H1 (cell line): Measurements from ENCODE around the gene CEP350. TPM values are rescaled to one million over a fixed set of nuclear protein-coding genes. Genes with fewer than 3 reads are reported as not detected.

ENCODE experiments used
- CTCF ChIA-PET: fragments of 300-600 bp; sonication (Branson Sonifier 250); formaldehyde crosslinking; loops from one replicate; lab custom pipeline; 2021; ENCODE audit not compliant: partially characterized antibody; lab: Charles Lee
- POLR2A ChIA-PET: fragments of 300-600 bp; sonication (Branson Sonifier 250); formaldehyde crosslinking; loops from one replicate; lab custom pipeline; 2021; ENCODE audit warnings: inconsistent platforms; ENCODE audit not compliant: partially characterized antibody; lab: Charles Lee
- DNase-seq, 2 experiments: peaks; one replicate each; pipeline versions ENCODE4 v3.0.0 to v3.0.0-alpha.2; 2010 to 2022; ENCODE audit warnings: low spot score in 2 of 2, low read depth in 1 of 2, mixed read lengths in 1 of 2
- FAIRE-seq: peaks from 2 replicates; lab custom pipeline; 2011; peaks lifted over from hg19 to GRCh38; lab: Jason Lieb, UNC
- H2AFZ ChIP-seq: 2 replicates; pipeline ENCODE4 v1.8.1; 2012; ENCODE audit warnings: low read length, inconsistent platforms
- H2AK5ac ChIP-seq: 2 replicates; pipeline ENCODE4 v1.6.1; 2013; ENCODE audit warnings: low read depth, low read length
- H2BK120ac ChIP-seq: replicated peaks from 2 replicates; pipeline ENCODE3; 2013; ENCODE audit warnings: low read depth, low read length, inconsistent platforms
- H2BK12ac ChIP-seq: 2 replicates; pipeline ENCODE4 v1.6.1; 2013; ENCODE audit warnings: low read depth, low read length
- H2BK15ac ChIP-seq: 2 replicates; pipeline ENCODE4 v1.6.1; 2013; ENCODE audit warnings: low read length
- H2BK20ac ChIP-seq: 2 replicates; pipeline ENCODE4 v1.6.1; 2013; ENCODE audit warnings: low read length
- H2BK5ac ChIP-seq: 2 replicates; pipeline ENCODE4 v1.6.1; 2013; ENCODE audit warnings: low read depth, low read length
- H3K14ac ChIP-seq: 2 replicates; pipeline ENCODE4 v1.6.1; 2013; ENCODE audit warnings: inconsistent platforms; ENCODE audit not compliant: insufficient read length
- H3K18ac ChIP-seq: 2 replicates; pipeline ENCODE4 v1.6.1; 2013; ENCODE audit warnings: low read length; ENCODE audit errors: extremely low read depth
- H3K23ac ChIP-seq: 2 replicates; pipeline ENCODE4 v1.6.1; 2013; ENCODE audit warnings: inconsistent platforms; ENCODE audit not compliant: insufficient read length
- H3K23me2 ChIP-seq: 2 replicates; pipeline ENCODE4 v1.6.1; 2013; ENCODE audit warnings: low read depth, low read length
- H3K27ac ChIP-seq: 2 replicates; pipeline ENCODE4 v1.6.1; 2011; ENCODE audit warnings: low read depth, low read length, inconsistent platforms
- H3K27me3 ChIP-seq, 4 experiments: replicated peaks in 1 of 4; 1 replicate in 1 of 4; 2 replicates in 3 of 4; pipeline versions ENCODE4 v1.6.1 to v1.8.1; 2011 to 2013; ENCODE audit warnings: low read length in 3 of 4, mild to moderate bottlenecking in 3 of 4, inconsistent platforms in 2 of 4, mixed read lengths in 2 of 4, moderate library complexity in 1 of 4; ENCODE audit not compliant: control insufficient read depth in 3 of 4, insufficient read depth in 3 of 4; ENCODE audit errors: extremely low read depth in 1 of 4
- H3K36me3 ChIP-seq, 4 experiments: 2 replicates each; pipeline versions ENCODE4 v1.6.1 to v1.8.1; 2011 to 2013; ENCODE audit warnings: mild to moderate bottlenecking in 4 of 4, low read length in 3 of 4, moderate library complexity in 2 of 4, control low read depth in 1 of 4, inconsistent platforms in 1 of 4; ENCODE audit not compliant: insufficient read depth in 4 of 4, control insufficient read depth in 2 of 4
- H3K4ac ChIP-seq: replicated peaks from 2 replicates; pipeline ENCODE3; 2013; ENCODE audit warnings: low read length, low read depth, mixed read lengths, inconsistent platforms; ENCODE audit not compliant: insufficient read length
- H3K4me1 ChIP-seq, 4 experiments: replicated peaks in 1 of 4; 1 replicate in 1 of 4; 2 replicates in 3 of 4; pipeline versions ENCODE4 v1.6.1 to v1.8.1; 2011 to 2013; ENCODE audit warnings: low read length in 3 of 4, inconsistent platforms in 2 of 4, mixed read lengths in 1 of 4; ENCODE audit not compliant: insufficient read depth in 4 of 4, control insufficient read depth in 3 of 4
- H3K4me2 ChIP-seq, 2 experiments: 2 replicates each; pipeline versions ENCODE4 v1.6.1 to v1.8.1; 2011 to 2013; ENCODE audit warnings: low read depth in 2 of 2, low read length in 2 of 2, control low read depth in 1 of 2, inconsistent platforms in 1 of 2, mild to moderate bottlenecking in 1 of 2; ENCODE audit not compliant: insufficient read depth in 1 of 2
- H3K4me3 ChIP-seq, 4 experiments: fragments of 200-600, 300-600 bp in 1 of 4; sonication (generic), shearing (Covaris generic), sonication (Bioruptor Twin) in 1 of 4; 2 replicates each; pipeline versions ENCODE4 v1.5.1 to v1.8.1; 2011 to 2016; ENCODE audit warnings: low read length in 4 of 4, low read depth in 3 of 4, control low read depth in 2 of 4, inconsistent platforms in 2 of 4, mild to moderate bottlenecking in 2 of 4, mixed read lengths in 1 of 4, moderate library complexity in 1 of 4; ENCODE audit not compliant: insufficient read depth in 2 of 4; ENCODE audit errors: extremely low read depth in 1 of 4
- H3K56ac ChIP-seq: replicated peaks from 2 replicates; pipeline ENCODE3; 2013; ENCODE audit warnings: low read depth, mild to moderate bottlenecking, mixed read lengths, low read length, inconsistent platforms; ENCODE audit not compliant: insufficient read length
- H3K79me1 ChIP-seq: 2 replicates; pipeline ENCODE4 v1.6.1; 2013; ENCODE audit warnings: low read depth, low read length, control low read depth
- H3K79me2 ChIP-seq, 2 experiments: 2 replicates each; pipeline versions ENCODE4 v1.6.1 to v1.8.1; 2012 to 2013; ENCODE audit warnings: low read length in 2 of 2, mild to moderate bottlenecking in 2 of 2, inconsistent platforms in 1 of 2; ENCODE audit not compliant: insufficient read depth in 2 of 2, control insufficient read depth in 1 of 2
- H3K9ac ChIP-seq, 4 experiments: replicated peaks in 1 of 4; 1 replicate in 1 of 4; 2 replicates in 3 of 4; pipeline versions ENCODE4 v1.6.1 to v1.8.1; 2011 to 2013; ENCODE audit warnings: low read depth in 3 of 4, low read length in 3 of 4, control low read depth in 2 of 4, mild to moderate bottlenecking in 2 of 4, moderate library complexity in 2 of 4, inconsistent platforms in 1 of 4; ENCODE audit errors: extremely low read depth in 1 of 4
- H3K9me3 ChIP-seq, 2 experiments: 2 replicates each; pipeline versions ENCODE4 v1.6.1 to v1.8.1; 2012 to 2013; ENCODE audit warnings: mild to moderate bottlenecking in 2 of 2, moderate library complexity in 2 of 2, control low read depth in 1 of 2, inconsistent platforms in 1 of 2, low read depth in 1 of 2, low read length in 1 of 2, mixed read lengths in 1 of 2; ENCODE audit not compliant: insufficient read depth in 2 of 2
- H4K20me1 ChIP-seq, 2 experiments: replicated peaks in 1 of 2; 2 replicates each; pipeline versions ENCODE3 to v1.8.1; 2011 to 2013; ENCODE audit warnings: inconsistent platforms in 2 of 2, low read length in 2 of 2, mild to moderate bottlenecking in 1 of 2; ENCODE audit not compliant: insufficient read depth in 2 of 2, control insufficient read depth in 1 of 2
- H4K5ac ChIP-seq: 2 replicates; pipeline ENCODE4 v1.6.1; 2013; ENCODE audit warnings: low read length, low read depth, mixed read lengths, inconsistent platforms; ENCODE audit not compliant: insufficient read length
- H4K8ac ChIP-seq: 2 replicates; pipeline ENCODE4 v1.8.0; 2013; ENCODE audit warnings: mild to moderate bottlenecking, moderate library complexity, low read length, inconsistent platforms; ENCODE audit not compliant: insufficient read depth; ENCODE audit errors: extremely low read depth
- H4K91ac ChIP-seq: replicated peaks from 2 replicates; pipeline ENCODE3; 2013; ENCODE audit warnings: low read length, mixed read lengths, inconsistent platforms; ENCODE audit not compliant: insufficient read length
- ASH2L ChIP-seq: fragments of 200-600, 300-600 bp; sonication (generic); IDR thresholded peaks from one replicate; pipeline ENCODE4 v1.7.1; 2017; ENCODE audit warnings: low read length
- BACH1 ChIP-seq: IDR thresholded peaks from 2 replicates; pipeline ENCODE4 v1.6.1; 2012; ENCODE audit warnings: low read length, improper control_type of control experiment
- CREB1 ChIP-seq: IDR thresholded peaks from 2 replicates; pipeline ENCODE4 v1.6.1; 2012; ENCODE audit warnings: inconsistent platforms
- EP300 ChIP-seq, 2 experiments: IDR thresholded peaks; 1 replicate in 1 of 2; 2 replicates in 1 of 2; pipeline ENCODE4 v1.6.1; 2011 to 2012; ENCODE audit warnings: low read depth in 2 of 2, low read length in 2 of 2, mild to moderate bottlenecking in 2 of 2, borderline replicate concordance in 1 of 2, inconsistent platforms in 1 of 2, moderate library complexity in 1 of 2
- FOSL1 ChIP-seq: IDR thresholded peaks from 2 replicates; pipeline ENCODE4 v1.6.1; 2011; ENCODE audit warnings: mild to moderate bottlenecking, low read depth, low read length, moderate library complexity; ENCODE audit not compliant: insufficient read depth
- GTF2F1 ChIP-seq: IDR thresholded peaks from 2 replicates; pipeline ENCODE4 v1.6.1; 2012; ENCODE audit warnings: low read depth, low read length, improper control_type of control experiment, borderline replicate concordance
- HDAC2 ChIP-seq, 2 experiments: fragments of 300-600 bp in 1 of 2; sonication (generic) in 1 of 2; IDR thresholded peaks; 2 replicates each; pipeline ENCODE4 v1.6.1; 2011 to 2012; ENCODE audit warnings: low read depth in 2 of 2, low read length in 2 of 2, mild to moderate bottlenecking in 2 of 2, moderate library complexity in 2 of 2, borderline replicate concordance in 1 of 2, inconsistent platforms in 1 of 2
- MAFK ChIP-seq: IDR thresholded peaks from 2 replicates; pipeline ENCODE4 v1.6.1; 2012; ENCODE audit warnings: low read depth, mild to moderate bottlenecking, improper control_type of control experiment, low read length
- NANOG ChIP-seq: IDR thresholded peaks from 2 replicates; pipeline ENCODE4 v1.6.1; 2011; ENCODE audit warnings: low read length, low read depth, mild to moderate bottlenecking, inconsistent platforms; ENCODE audit not compliant: insufficient read depth, poor library complexity, severe bottlenecking
- RNF2 ChIP-seq: fragments of 200-900, 300-1000 bp; sonication (generic); IDR thresholded peaks from 2 replicates; pipeline ENCODE4 v1.7.1; 2016; ENCODE audit warnings: borderline replicate concordance, low read depth, mild to moderate bottlenecking, antibody characterized with exemption, low read length; ENCODE audit not compliant: poor library complexity, severe bottlenecking; ENCODE audit errors: missing control alignments
- SP1 ChIP-seq: IDR thresholded peaks from 2 replicates; pipeline ENCODE4 v1.6.1; 2011; ENCODE audit warnings: low read depth, low read length
- SP2 ChIP-seq: IDR thresholded peaks from 2 replicates; pipeline ENCODE4 v1.6.1; 2012; ENCODE audit warnings: mild to moderate bottlenecking, low read length, inconsistent platforms
- TAF1 ChIP-seq: IDR thresholded peaks from 2 replicates; pipeline ENCODE4 v1.6.1; 2011; ENCODE audit warnings: mild to moderate bottlenecking, low read depth, low read length
- TAF7 ChIP-seq: optimal IDR thresholded peaks from 2 replicates; pipeline ENCODE3; 2011; ENCODE audit warnings: low read depth, mild to moderate bottlenecking, inconsistent platforms, low read length, moderate library complexity, borderline replicate concordance
- WGBS, 2 experiments: shearing (Covaris generic) in 1 of 2; methylation state at CpG; one replicate each; pipeline versions ENCODE4 v1.1.6 to v1.1.7; 2013 to 2015; ENCODE audit warnings: low lambda C conversion rate in 2 of 2, mixed read lengths in 2 of 2, inconsistent platforms in 1 of 2, low coverage in 1 of 2, missing lambda C conversion rate in 1 of 2; ENCODE audit not compliant: insufficient replicate concordance in 2 of 2, insufficient coverage in 1 of 2, insufficient read length in 1 of 2; ENCODE audit errors: extremely low coverage in 1 of 2, missing lambda C conversion rate in 1 of 2; 5-methylcytosine and 5-hydroxymethylcytosine counted together
- polyA plus RNA-seq, 7 experiments: library from polyadenylated mRNA; depleted of rRNA in 3 of 7; stranded (reverse) in 5 of 7; unstranded in 2 of 7; fragments of >200 nt in 5 of 7; fragments of 200-250 nt in 2 of 7; gene quantifications; 1 replicate in 5 of 7; 2 replicates in 1 of 7; 4 replicates in 1 of 7; pipeline versions ENCODE4 v1.2.1 to v1.2.3, GENCODE V29; 2011 to 2013; ENCODE audit warnings: missing spikeins in 2 of 7, mixed read lengths in 2 of 7
- total RNA-seq: library from RNA; stranded (reverse); fragmentation: NEBNext Ultra II Directional; extraction: Animal tissue kit (Norgen Biotek cat#: 25700); gene quantifications from 2 replicates; pipeline ENCODE4 v1.2.1, GENCODE V29; 2021

CEP350 gene
- total and polyA plus RNA-seq, 2 of the 8 experiments (the other 6 are each of a cell fraction or from before 2014, with no cell fraction given): 5.6 to 39.4 TPM

GRCh38 chr1:180101411-180101810 lies 146.8 kb downstream of the CEP350 start:
- H2AK5ac ChIP-seq: no peak overlapping the region
- POLR2A ChIA-PET: interaction anchor here (0.7 kb wide), 1 partner anchor 52 kb away, joined by 3 read pairs; no protein-coding TSS in a partner anchor
- no peak for TF ChIP-seq RNF2
- TF ChIP-seq ASH2L: no peak
- no peak for TF ChIP-seq FOSL1
- no peak for TF ChIP-seq SP2
- no peak for TF ChIP-seq SP1
- no peak for TF ChIP-seq MAFK
- TF ChIP-seq TAF1: no peak
- no peak for TF ChIP-seq BACH1
- TF ChIP-seq EP300 (IDR thresholded peaks at IDR 0.05; ENCODE audit: borderline replicate concordance in 1 of 2, low read depth in 2 of 2, low read length in 2 of 2): no peak
- no peak for TF ChIP-seq TAF7
- no peak for TF ChIP-seq HDAC2 (IDR thresholded peaks at IDR 0.05; ENCODE audit: borderline replicate concordance in 1 of 2, low read depth in 2 of 2, low read length in 2 of 2)
- TF ChIP-seq NANOG: no peak
- no peak for TF ChIP-seq GTF2F1
- TF ChIP-seq CREB1: no peak

More at GRCh38 chr1:180101411-180101810, 146.8 kb downstream of the CEP350 start:
- Histone ChIP-seq H3K9ac (no peak overlapping the region), H3K79me1 (no peaks in the 10 kb centered on the region), H3K23me2 (no peaks in the 10 kb centered on the region), H2BK15ac (no peak overlapping the region), H3K4ac (no peak overlapping the region), H2BK5ac (no peak overlapping the region), H3K4me3 (no peak overlapping the region), H3K4me2 (no peak overlapping the region), H2BK12ac (no peak overlapping the region), H2BK120ac (no peak overlapping the region), H3K27me3 (no peaks in the 10 kb centered on the region), H4K8ac (no peak overlapping the region), H4K5ac (no peak overlapping the region), H3K14ac (no peak overlapping the region), H3K27ac (no peak overlapping the region), H4K20me1 (no peaks in the 10 kb centered on the region), H2AFZ (no peak overlapping the region), H3K36me3 (peaks cover 3 to 26% (median 14%) of the 10 kb centered on the region in 4 experiments; a peak in 6 of 8 replicates), H3K9me3 (no peaks in the 10 kb centered on the region), H3K23ac (no peak overlapping the region), H4K91ac (no peak overlapping the region), H3K4me1 (no peaks in the 10 kb centered on the region), H3K18ac (no peak overlapping the region), H3K79me2 (no peaks in the 10 kb centered on the region), H2BK20ac (no peak overlapping the region), H3K56ac (no peak overlapping the region)
- CTCF ChIA-PET: interaction anchor here (0.6 to 5.0 kb wide), 9 partner anchors 10 to 378 kb away, joined by 3 to 33 read pairs (median 4); no protein-coding TSS in a partner anchor
- FAIRE-seq (no peak), DNase-seq (no peak)
- WGBS, 2 experiments: 95% methylated on average over 1 of the region's 1 CpG; no CpG with 5 or more reads in 1 of the 2 experiments
